H54 (cell line): ENCODE measurements around the gene MPZL2.

Source experiments
- DNase-seq: peaks from one replicate; pipeline ENCODE4 v3.0.0; 2011; ENCODE audit warnings: low spot score, mixed read lengths; ENCODE audit not compliant: insufficient read length
- FAIRE-seq: peaks from 3 replicates; lab custom pipeline; 2011; peaks lifted over from hg19 to GRCh38; lab: Jason Lieb, UNC
- POLR2A ChIP-seq: IDR thresholded peaks from 2 replicates; pipeline ENCODE4 v1.6.1; 2011; ENCODE audit warnings: low read depth, mild to moderate bottlenecking, low read length

The MPZL2 gene

DNA sequence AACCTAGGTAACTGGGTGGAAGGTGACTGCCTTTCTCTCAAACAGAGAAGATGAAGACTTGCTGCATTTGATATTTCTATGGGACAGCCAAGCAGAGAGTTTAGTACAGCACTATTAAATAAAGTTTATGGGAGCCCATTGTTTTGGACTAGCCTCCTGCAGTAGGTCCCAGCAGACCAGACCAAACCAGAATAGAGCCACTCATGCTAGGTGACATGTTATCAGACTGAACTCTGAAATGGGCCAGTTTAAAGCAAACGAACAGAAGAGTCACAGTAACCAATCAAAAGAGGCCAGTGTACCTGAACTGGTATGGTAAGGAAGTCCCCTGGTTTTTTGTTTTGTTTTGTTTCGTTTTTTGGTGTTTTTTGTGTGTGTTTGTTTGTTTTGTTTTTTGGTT is 7.9 kb upstream of the MPZL2 start:
- no peak for TF ChIP-seq POLR2A
- FAIRE-seq (no peak), DNase-seq (no peak)

DNA sequence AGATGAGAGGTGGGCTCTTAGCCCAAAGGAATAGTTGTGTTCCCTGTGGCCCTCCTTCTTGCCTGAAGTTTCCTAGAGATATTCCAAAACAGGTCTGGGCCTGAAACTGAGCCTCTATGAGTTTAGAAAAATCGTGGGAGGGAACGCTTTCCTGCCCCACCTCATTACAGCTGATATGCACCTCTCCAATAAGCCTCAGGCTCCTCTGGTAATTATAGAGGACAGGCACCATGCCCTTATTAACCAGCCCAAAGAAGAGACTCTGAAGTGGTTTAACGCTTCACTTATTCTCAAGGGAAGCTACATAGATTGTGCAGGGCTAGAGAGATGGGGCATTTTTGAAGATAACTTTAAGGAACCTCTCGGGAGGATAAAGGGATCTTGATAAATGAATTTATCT is 3.4 kb upstream of the MPZL2 start:
- no peak for TF ChIP-seq POLR2A
- DNase-seq (no peak), FAIRE-seq (no peak)

DNA sequence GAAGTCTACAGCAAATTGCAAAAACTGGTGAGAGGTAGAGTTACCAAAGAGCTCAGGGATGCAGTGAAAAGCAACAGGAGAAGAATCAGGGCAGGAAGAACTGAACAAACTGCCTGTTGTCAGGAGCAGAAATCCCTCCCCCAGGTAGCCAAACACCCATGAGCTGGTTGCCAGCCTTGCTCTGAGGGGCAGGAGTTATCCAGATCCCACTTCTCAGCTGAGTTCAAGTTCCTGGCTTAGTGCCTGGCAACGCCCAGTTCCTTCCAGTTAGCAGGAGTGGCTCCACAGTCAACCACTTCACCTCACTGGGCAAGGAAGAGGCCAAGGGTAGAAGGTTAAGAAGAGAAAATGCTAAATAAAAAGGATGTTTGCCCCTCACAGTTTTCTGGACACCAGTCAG is 1.9 kb upstream of the MPZL2 start:
- FAIRE-seq (no peak), DNase-seq (no peak)
- TF ChIP-seq POLR2A = no peak

DNA sequence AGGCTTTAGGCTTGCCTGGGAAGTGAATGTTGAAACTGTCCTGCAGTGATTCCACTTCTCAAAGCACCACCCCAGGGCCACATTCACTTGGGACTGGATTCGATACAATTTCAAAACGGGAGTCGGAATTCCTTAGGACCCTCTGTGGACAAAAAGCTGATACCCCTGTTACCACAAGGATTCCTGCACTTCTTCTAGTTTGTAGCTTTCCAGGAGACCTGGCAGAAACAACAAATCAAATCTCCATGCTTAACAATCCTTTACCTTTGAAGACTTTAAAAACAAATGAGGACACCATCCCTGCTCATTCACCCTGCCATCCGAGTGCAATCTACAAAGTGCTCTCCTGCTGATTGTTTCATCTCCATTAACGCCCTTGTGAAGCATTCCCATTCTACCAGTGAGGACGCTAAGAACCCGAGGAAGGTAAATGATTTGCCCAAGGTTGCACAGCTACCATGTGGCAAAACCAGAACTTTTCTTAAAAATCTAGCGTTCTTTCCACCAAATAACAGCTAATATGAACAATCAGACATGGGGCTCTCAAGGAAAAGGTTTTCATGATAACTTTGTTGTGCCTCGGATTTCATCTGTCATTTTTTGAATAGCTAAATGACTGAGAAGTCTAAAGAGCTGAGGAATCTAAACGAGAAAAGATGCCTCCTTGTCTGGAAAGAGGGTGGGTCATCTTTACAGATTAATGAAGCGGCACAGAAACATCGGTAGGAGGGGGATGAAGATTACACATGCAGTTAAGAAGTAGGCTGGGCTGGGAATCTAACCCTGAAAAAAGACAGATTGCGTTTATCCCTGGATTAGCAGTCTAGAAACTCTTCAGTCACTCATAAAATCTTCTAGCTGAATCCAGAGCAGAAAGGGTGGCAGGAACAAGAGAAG is 720 bp upstream of the MPZL2 start:
- no peak for FAIRE-seq

DNA sequence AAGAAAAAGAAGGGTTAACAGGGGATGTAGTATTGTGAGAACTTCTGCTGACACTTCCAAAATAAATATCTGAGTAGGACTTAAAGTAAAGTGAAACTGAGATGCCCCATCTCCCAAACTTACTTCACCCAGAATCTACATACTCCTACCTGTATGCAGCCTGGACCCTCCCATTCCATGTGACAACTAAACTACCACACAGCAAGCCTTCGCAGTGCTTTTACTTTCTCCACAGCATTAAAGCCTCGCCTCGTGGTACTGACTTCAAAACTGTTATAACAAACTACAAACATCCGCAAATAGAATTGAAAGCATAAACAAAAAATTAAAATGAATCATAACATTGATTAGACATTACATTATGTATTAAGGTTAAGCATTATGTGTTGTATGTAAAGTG is 985 bp downstream of the MPZL2 start:
- TF ChIP-seq POLR2A = no peak
- no peak for FAIRE-seq
- DNase-seq = no peak

More for the DNA sequence above, 720 bp upstream of the MPZL2 start:
- TF ChIP-seq POLR2A = no peak
- no peak for DNase-seq

DNA sequence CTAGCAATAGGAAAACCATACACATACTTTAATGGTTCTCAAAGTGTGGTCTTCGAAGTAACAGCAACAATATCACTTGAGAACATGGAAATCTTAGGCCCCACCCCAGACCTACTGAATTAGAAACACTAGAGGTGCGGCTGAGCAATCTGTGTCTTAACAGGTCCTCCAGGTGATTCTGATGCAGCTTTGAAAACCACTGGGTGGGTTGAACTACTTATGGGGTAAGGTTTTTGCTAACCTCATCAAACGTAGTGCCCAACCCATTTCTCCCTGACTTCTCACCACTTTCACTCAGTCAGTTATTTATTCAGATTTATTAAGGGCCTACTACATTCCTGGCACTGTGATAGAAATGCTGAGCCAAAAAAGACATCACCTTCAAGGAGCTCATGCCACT is 3.7 kb downstream of the MPZL2 start:
- FAIRE-seq (no peak), DNase-seq (no peak)
- no peak for TF ChIP-seq POLR2A

DNA sequence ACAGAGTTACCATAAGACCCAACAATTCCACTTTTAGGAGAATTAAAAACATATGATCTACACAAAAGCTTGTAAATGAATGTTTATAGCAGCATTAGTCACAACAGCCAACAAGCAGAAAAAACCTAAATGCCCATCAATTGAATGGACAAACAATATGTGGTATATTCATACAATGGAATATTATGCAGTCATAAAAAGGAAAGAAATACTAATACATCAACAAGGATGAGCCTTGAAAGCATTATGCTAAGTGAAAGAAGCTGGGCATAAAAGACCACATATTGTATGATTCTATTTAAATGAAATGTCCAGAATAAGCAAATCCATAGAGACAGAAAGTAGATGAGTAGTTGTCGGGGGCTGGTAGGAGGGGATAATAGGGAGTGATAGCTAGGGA is 5.0 kb downstream of the MPZL2 start:
- no peak for FAIRE-seq
- no peak for DNase-seq
- TF ChIP-seq POLR2A = no peak

DNA sequence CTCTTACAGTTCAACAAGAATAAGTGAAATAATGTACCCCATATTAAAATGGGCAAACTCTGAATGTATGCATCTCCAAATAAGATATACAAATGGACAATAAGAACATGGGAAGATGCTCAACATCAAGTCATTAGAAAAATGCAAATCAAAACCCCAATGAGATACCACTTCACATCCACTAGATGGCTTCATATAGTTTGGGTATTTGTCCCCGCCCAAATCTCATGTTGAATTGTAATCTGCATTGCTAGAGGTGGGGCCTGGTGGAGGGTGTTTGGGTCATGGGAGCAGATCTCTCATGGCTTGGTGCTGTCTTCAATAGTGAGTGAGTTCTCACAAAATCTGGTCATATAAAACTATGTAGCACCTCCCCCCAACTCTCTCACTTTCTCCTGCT is 5.7 kb downstream of the MPZL2 start:
- no peak for TF ChIP-seq POLR2A
- no peak for DNase-seq
- no peak for FAIRE-seq

DNA sequence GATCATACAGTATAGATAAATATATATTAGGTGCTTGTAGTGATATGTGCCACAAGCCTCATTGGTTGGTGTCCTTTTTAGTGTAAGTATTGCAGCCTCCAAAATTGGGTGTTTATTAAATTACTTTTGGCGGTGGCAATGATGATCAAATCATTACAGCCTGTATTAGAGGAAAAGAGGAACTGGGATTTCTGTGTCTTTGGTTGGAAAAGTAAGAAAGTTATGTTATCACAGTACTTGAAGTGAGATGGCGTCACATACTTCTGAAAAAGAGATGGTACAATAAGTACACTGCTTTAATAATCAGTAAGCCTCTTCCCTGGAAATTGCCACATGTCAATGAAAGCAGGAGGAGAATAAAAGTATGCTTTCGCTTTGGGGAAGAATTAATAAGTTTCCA is 11.4 kb downstream of the MPZL2 start:
- DNase-seq (no peak), FAIRE-seq (no peak)
- TF ChIP-seq POLR2A = no peak

DNA sequence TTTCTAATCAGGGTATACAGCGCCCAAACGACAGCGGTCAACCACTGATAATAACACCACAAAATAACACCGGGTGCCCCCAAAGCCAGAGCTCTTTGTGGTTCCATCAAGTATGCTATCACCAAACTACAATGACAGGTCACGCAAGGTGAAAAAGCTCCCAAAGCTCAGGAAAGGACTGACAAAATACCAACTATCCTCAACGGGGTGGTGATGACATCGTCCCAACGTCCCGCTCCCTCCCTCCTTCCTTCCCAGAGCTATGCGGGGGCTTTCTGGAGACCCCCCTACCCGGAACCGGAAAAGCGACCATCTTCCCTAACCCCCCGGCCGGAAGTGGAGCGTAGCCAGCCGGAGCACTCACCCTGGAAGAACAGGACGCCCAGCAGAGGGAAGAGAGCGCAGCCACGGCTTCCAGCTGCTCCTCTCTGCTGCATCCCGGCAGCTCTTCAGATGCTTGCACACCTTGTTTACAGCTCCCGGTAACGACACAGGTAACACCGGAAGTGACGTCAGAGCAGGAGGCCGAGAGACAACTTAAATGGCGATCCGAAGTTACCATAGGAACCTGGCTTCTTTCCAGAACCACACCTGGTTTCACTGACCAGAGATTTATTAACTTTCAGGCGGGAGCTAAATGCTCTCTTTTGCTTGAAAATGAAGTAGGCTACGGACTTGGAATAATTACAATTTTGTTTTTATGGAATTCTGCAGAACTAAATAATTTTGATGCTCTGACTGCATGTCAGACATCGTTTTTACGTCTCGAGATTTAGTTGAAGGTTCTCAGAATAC is 12.0 kb downstream of the MPZL2 start, which contains the start of gene MPZL3:
MPZL3 (minus strand) TSS at position 508 of the 795 bp plus-strand sequence; CDS start at position 437, 71 bp downstream.
- FAIRE-seq = peak; percentile 15
- no peak for TF ChIP-seq POLR2A
- peak; percentile 20 for DNase-seq

DNA sequence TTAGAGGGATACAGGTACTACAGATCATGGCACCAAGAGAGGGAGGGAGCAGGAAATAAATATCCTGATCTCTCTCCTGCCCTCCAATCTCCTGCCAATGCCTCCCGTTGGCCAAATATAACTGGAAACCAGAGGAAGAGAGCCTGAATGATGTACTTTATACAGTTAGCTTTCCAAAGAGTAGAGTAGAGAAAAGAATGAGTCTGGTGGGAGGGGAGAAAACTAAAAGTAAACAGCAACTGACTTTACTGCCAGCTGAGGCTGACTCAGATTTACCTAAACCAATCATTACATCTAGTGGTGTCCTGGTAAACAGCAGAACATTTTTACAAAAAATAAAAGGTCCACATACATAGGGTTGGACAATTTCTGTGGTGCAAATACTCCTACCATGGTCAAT is 17.1 kb downstream of the MPZL2 start:
- TF ChIP-seq POLR2A = no peak
- FAIRE-seq = no peak
- DNase-seq = no peak

DNA sequence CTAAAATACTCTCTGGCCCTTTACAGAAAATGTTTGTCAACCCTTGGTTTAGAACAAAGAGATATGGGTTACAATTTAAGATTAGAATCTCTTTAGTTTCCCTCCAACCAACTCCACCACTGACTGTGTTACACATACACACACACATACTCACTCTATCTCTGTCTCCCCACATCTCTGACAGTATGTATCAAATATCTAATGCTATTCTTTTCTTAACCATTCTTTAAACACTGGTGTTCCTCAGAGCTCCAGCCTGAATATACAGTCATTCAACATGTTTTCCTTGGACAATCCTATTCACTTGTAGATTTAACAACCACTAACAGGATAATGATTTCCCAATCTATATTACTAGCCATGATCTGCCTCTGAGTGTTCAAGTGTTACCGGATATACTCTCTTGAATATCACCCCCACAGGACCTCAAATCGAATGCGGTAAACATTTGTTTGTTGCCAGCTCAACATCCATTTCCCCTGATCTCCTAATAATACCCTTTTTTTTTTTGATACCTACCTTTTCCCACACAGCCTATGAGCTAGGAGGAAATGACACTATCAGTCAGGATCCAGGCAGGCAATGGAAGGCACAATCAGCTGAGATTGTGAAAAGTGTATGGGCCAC is 18.0 kb downstream of the MPZL2 start:
- no peak for TF ChIP-seq POLR2A
- DNase-seq (no peak), FAIRE-seq (no peak)

DNA sequence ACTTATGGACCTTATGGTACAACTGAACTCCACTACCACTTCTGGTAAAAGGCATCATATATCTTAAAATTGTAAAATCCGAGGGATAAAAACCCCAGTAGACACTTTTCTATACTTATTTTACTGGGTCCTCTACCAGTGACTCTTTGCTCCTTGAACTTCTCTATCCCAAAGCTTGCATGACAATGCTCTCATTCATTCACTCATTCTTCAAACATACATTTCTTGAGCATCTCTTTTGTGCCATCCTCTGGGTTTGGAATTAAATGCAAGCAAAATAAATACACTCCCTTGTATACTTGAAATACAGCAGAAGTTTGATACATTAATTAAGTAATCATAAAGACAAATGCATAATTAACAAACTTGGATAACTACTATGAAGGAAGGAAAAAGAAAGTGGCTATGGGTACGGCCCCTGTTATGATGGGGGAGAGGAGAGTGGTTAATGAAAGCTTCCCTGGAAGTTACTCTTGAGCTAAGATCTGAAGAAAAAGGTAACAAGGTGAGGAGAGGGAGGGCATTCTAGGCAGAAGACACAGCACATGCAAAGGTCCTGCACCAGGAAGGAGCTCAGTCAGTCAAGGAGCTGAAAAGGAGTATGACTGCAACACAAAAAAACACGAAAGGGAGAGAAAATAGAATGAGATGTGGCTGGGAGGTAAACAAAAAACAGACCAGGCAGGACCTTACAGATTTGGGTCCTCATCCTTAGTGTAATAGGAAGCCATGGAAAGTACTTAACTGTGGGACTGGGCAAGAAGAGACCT is 19.9 kb downstream of the MPZL2 start:
- no peak for DNase-seq
- TF ChIP-seq POLR2A = no peak
- FAIRE-seq = no peak
